Loucy (cell line): Measurements from ENCODE around the gene PDLIM3.

ENCODE experiments used
- EZH2phosphoT487 ChIP-seq: fragments of 200-600 bp; IDR thresholded peaks from 2 replicates; pipeline ENCODE4 v1.6.1; 2018; ENCODE audit warnings: antibody characterized with exemption, mild to moderate bottlenecking, moderate library complexity, borderline replicate concordance
- TF ChIP-seq, protein P1 (sequence below): fragments of 200-600 bp; sonication (generic); conservative IDR thresholded peaks from 2 replicates; pipeline ENCODE4 v1.5.1; 2014; ENCODE audit warnings: mild to moderate bottlenecking, antibody characterized with exemption, low read length

DNA sequence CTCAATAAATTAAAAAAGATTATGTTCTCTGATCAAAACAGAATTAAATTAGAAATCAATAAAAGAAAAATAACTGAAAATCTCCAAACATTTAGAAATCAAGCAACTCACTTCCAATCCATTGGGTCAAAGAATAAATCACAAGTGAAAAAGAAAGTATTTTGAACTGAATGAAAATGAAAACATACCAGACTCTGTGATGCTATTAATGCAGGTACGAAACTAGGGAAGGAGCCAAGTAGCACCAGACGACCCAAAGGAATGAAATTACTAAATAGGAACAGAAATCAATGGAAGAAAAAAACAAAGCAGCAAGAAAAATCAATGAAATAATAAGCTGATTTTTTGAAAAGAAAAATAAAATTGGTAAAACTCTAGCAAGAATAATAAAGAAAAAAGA is 79.2 kb downstream of the PDLIM3 start:
- TF ChIP-seq, protein P1, sequence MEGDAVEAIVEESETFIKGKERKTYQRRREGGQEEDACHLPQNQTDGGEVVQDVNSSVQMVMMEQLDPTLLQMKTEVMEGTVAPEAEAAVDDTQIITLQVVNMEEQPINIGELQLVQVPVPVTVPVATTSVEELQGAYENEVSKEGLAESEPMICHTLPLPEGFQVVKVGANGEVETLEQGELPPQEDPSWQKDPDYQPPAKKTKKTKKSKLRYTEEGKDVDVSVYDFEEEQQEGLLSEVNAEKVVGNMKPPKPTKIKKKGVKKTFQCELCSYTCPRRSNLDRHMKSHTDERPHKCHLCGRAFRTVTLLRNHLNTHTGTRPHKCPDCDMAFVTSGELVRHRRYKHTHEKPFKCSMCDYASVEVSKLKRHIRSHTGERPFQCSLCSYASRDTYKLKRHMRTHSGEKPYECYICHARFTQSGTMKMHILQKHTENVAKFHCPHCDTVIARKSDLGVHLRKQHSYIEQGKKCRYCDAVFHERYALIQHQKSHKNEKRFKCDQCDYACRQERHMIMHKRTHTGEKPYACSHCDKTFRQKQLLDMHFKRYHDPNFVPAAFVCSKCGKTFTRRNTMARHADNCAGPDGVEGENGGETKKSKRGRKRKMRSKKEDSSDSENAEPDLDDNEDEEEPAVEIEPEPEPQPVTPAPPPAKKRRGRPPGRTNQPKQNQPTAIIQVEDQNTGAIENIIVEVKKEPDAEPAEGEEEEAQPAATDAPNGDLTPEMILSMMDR: no peak
- TF ChIP-seq EZH2phosphoT487: no peak
